Measurements from ENCODE around the gene PGRMC2.

DNA sequence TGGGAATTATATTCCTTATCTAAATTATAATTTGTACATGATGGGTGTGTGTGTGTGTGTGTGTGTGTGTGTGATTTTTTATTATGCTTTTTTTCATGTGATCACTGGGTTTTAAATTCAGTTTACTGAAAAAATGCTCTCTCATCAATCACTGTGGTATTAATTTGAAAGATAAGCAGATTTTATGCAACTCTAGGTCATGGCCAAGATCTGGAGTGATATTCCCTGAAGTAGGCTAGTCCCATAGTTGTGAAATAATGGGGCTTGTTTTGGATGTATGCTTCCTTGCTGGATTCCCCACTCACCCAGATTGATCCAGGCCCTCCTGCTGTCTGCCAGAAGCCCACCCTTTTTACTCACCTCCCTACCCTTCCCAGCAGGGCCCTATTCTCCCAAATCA is 22.0 kb upstream of the PGRMC2 start:
- TF ChIP-seq, protein P1, sequence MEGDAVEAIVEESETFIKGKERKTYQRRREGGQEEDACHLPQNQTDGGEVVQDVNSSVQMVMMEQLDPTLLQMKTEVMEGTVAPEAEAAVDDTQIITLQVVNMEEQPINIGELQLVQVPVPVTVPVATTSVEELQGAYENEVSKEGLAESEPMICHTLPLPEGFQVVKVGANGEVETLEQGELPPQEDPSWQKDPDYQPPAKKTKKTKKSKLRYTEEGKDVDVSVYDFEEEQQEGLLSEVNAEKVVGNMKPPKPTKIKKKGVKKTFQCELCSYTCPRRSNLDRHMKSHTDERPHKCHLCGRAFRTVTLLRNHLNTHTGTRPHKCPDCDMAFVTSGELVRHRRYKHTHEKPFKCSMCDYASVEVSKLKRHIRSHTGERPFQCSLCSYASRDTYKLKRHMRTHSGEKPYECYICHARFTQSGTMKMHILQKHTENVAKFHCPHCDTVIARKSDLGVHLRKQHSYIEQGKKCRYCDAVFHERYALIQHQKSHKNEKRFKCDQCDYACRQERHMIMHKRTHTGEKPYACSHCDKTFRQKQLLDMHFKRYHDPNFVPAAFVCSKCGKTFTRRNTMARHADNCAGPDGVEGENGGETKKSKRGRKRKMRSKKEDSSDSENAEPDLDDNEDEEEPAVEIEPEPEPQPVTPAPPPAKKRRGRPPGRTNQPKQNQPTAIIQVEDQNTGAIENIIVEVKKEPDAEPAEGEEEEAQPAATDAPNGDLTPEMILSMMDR (IDR thresholded peaks at IDR 0.05), result no peak
- TF ChIP-seq EZH2 (IDR thresholded peaks at IDR 0.05; ENCODE audit: borderline replicate concordance, insufficient read depth, low read depth, low read length, poor library complexity, severe bottlenecking), result no peak

Data from B cell (primary cell).